ENCODE measurements around the gene SART1.
"Not testable (repeated sequence)": the region's sequence is repeated elsewhere in the genome, so short reads cannot be mapped to it uniquely, and the experiment has no call there.

Gene SART1

GRCh38 chr11:66023186-66023440 is 61.6 kb downstream of the SART1 start:
- not testable (repeated sequence) for H2BK12ac ChIP-seq (ENCODE audit: low read length in 2 of 2); H3K36me3 ChIP-seq (ENCODE audit: control insufficient read depth in 1 of 2, insufficient read depth in 2 of 2, low read depth in 1 of 2, low read length in 2 of 2); H3K4me2 ChIP-seq (ENCODE audit: low read length, poor library complexity, severe bottlenecking); H3K79me1 ChIP-seq (replicated peaks; ENCODE audit: low read length, poor library complexity, severe bottlenecking); H3K9me3 ChIP-seq (ENCODE audit: control insufficient read depth, low read length); H4K8ac ChIP-seq (ENCODE audit: low read length); H3K18ac ChIP-seq (ENCODE audit: low read depth in 1 of 2, low read length in 2 of 2); H2AFZ ChIP-seq (ENCODE audit: low read depth, low read length); H4K91ac ChIP-seq (ENCODE audit: low read length); H2BK15ac ChIP-seq (ENCODE audit: low read depth, poor library complexity, severe bottlenecking); H3K23ac ChIP-seq (ENCODE audit: low read length in 2 of 2); H3K27ac ChIP-seq (ENCODE audit: low read length, poor library complexity, severe bottlenecking); H3K4ac ChIP-seq (ENCODE audit: low read depth in 1 of 2, low read length in 2 of 2); H3K9ac ChIP-seq (ENCODE audit: low read length); H3K4me3 ChIP-seq (ENCODE audit: insufficient read depth in 1 of 2, low read depth in 1 of 2, low read length in 2 of 2); H2AK5ac ChIP-seq (ENCODE audit: low read length, severe bottlenecking); H2BK120ac ChIP-seq (ENCODE audit: low read depth, low read length); DNase-seq; H2BK5ac ChIP-seq (ENCODE audit: low read depth, low read length, poor library complexity, severe bottlenecking); H3K14ac ChIP-seq (ENCODE audit: low read length in 2 of 2)
- 76% methylated on average over 5 of the region's 5 CpGs for WGBS
- Histone ChIP-seq H3K27me3 (ENCODE audit: control insufficient read depth in 1 of 2, insufficient read depth in 1 of 2, low read length in 2 of 2) (peaks cover 0 to 20% of the 10 kb centered on the region in 2 experiments), H3K4me1 (ENCODE audit: control insufficient read depth, insufficient read depth, low read depth, low read length) (peaks cover 16% of the 10 kb centered on the region)

GRCh38 chr11:66026017-66026529 is 64.5 kb downstream of the SART1 start, which contains the start of gene CATSPER1:
TSS of gene CATSPER1 (minus strand) at chr11:66026479. CDS start at chr11:66026379, 100 bp downstream.
- H4K8ac ChIP-seq (ENCODE audit: low read length), result no peak within 1 kb of the TSS
- H3K9me3 ChIP-seq (ENCODE audit: control insufficient read depth, low read length), result no peaks in the 10 kb centered on the region
- H2AFZ ChIP-seq (ENCODE audit: low read depth, low read length), result no peak within 1 kb of the TSS
- no peak within 1 kb of the TSS for H3K4me2 ChIP-seq (ENCODE audit: low read length, poor library complexity, severe bottlenecking)
- no peak within 1 kb of the TSS for H3K4ac ChIP-seq (ENCODE audit: low read depth in 1 of 2, low read length in 2 of 2)
- no peak within 1 kb of the TSS for H3K9ac ChIP-seq (ENCODE audit: low read length)
- H3K4me3 ChIP-seq (ENCODE audit: insufficient read depth in 1 of 2, low read depth in 1 of 2, low read length in 2 of 2), result no peak within 1 kb of the TSS
- no peak within 1 kb of the TSS for H2AK5ac ChIP-seq (ENCODE audit: low read length, severe bottlenecking)
- H3K27ac ChIP-seq (ENCODE audit: low read length, poor library complexity, severe bottlenecking), result no peak within 1 kb of the TSS
- peaks cover 10% of the 10 kb centered on the region for H3K4me1 ChIP-seq (ENCODE audit: control insufficient read depth, insufficient read depth, low read depth, low read length)
- H3K23ac ChIP-seq (ENCODE audit: low read length in 2 of 2), result no peak within 1 kb of the TSS
- H3K18ac ChIP-seq (ENCODE audit: low read depth in 1 of 2, low read length in 2 of 2), result no peak within 1 kb of the TSS
- no peak within 1 kb of the TSS for H2BK120ac ChIP-seq (ENCODE audit: low read depth, low read length)
- no peak within 1 kb of the TSS for H2BK15ac ChIP-seq (ENCODE audit: low read depth, poor library complexity, severe bottlenecking)
- peaks cover 0 to 23% of the 10 kb centered on the region in 2 experiments for H3K27me3 ChIP-seq (ENCODE audit: control insufficient read depth in 1 of 2, insufficient read depth in 1 of 2, low read length in 2 of 2)
- no peak for DNase-seq
- H3K79me1 ChIP-seq (replicated peaks; ENCODE audit: low read length, poor library complexity, severe bottlenecking), result no peaks in the 10 kb centered on the region
- no peaks in the 10 kb centered on the region for H3K36me3 ChIP-seq (ENCODE audit: control insufficient read depth in 1 of 2, insufficient read depth in 2 of 2, low read depth in 1 of 2, low read length in 2 of 2)
- no peak within 1 kb of the TSS for H2BK5ac ChIP-seq (ENCODE audit: low read depth, low read length, poor library complexity, severe bottlenecking)
- no peak within 1 kb of the TSS for H2BK12ac ChIP-seq (ENCODE audit: low read length in 2 of 2)
- 92% methylated on average over 18 of the region's 18 CpGs for WGBS
- H3K14ac ChIP-seq (ENCODE audit: low read length in 2 of 2), result no peak within 1 kb of the TSS
- peak within 1 kb of the TSS; percentile 20 for H4K91ac ChIP-seq (ENCODE audit: low read length)
